ENCODE measurements around the gene DNAJB7.
"Not testable (repeated sequence)": the region's sequence is repeated elsewhere in the genome, so short reads cannot be mapped to it uniquely, and the experiment has no call there.

The DNAJB7 gene

GRCh38 chr22:40868379-40868778, 6.5 kb upstream of the DNAJB7 start:
- H2BK12ac ChIP-seq (ENCODE audit: low read length); H3K79me1 ChIP-seq (ENCODE audit: low read length): not testable (repeated sequence)
- no CpG with 5 or more reads among the region's 6 CpGs for WGBS (ENCODE audit: extremely low coverage, insufficient coverage, insufficient read length)

GRCh38 chr22:40867109-40867508, 5.2 kb upstream of the DNAJB7 start:
- Histone ChIP-seq H4K8ac (ENCODE audit: low read depth, low read length) (no peak overlapping the region), H3K79me2 (ENCODE audit: control insufficient read depth, insufficient read depth, low read length, poor library complexity) (no peaks in the 10 kb centered on the region), H3K4me1 (ENCODE audit: control insufficient read depth in 1 of 2, insufficient read depth in 2 of 2, low read length in 2 of 2) (no peaks in the 10 kb centered on the region), H3K79me1 (ENCODE audit: low read length) (no peaks in the 10 kb centered on the region), H3K9ac (ENCODE audit: low read length) (no peak overlapping the region), H3K14ac (ENCODE audit: low read length) (no peak overlapping the region), H4K91ac (ENCODE audit: low read depth, low read length) (no peak overlapping the region), H4K12ac (ENCODE audit: low read depth, low read length) (no peak overlapping the region), H3K9me3 (ENCODE audit: insufficient read depth, low read depth, low read length) (no peaks in the 10 kb centered on the region), H3K27ac (ENCODE audit: low read depth, low read length) (no peak overlapping the region), H2BK120ac (ENCODE audit: insufficient read depth, low read length, poor library complexity) (no peak overlapping the region), H3K4me3 (ENCODE audit: low read depth, low read length) (no peak overlapping the region), H3K27me3 (ENCODE audit: insufficient read depth, low read length) (no peaks in the 10 kb centered on the region), H3K4ac (ENCODE audit: low read depth, low read length) (no peak overlapping the region), H2AK5ac (ENCODE audit: low read length) (no peak overlapping the region), H3K36me3 (ENCODE audit: control insufficient read depth in 1 of 2, insufficient read depth in 2 of 2, low read length in 2 of 2) (peaks cover 2 to 5% of the 10 kb centered on the region in 2 experiments), H2BK12ac (ENCODE audit: low read length) (no peak overlapping the region), H2AFZ (ENCODE audit: insufficient read depth, low read length, poor library complexity) (no peak overlapping the region), H3K4me2 (ENCODE audit: low read length) (no peak overlapping the region), H3K18ac (ENCODE audit: low read length) (no peak overlapping the region), H2BK5ac (ENCODE audit: low read depth, low read length, poor library complexity) (no peak overlapping the region), H3K23ac (ENCODE audit: low read length) (no peak overlapping the region)
- WGBS (ENCODE audit: extremely low coverage, insufficient coverage, insufficient read length): no CpG with 5 or more reads among the region's 2 CpGs
- DNase-seq: no peak

More at GRCh38 chr22:40868379-40868778, 6.5 kb upstream of the DNAJB7 start:
- H3K9me3 ChIP-seq (ENCODE audit: insufficient read depth, low read depth, low read length); H3K9ac ChIP-seq (ENCODE audit: low read length); H3K36me3 ChIP-seq (ENCODE audit: control insufficient read depth in 1 of 2, insufficient read depth in 2 of 2, low read length in 2 of 2); H3K27me3 ChIP-seq (ENCODE audit: insufficient read depth, low read length); H2AK5ac ChIP-seq (ENCODE audit: low read length); H3K23ac ChIP-seq (ENCODE audit: low read length); H3K18ac ChIP-seq (ENCODE audit: low read length); H3K14ac ChIP-seq (ENCODE audit: low read length); H2BK120ac ChIP-seq (ENCODE audit: insufficient read depth, low read length, poor library complexity); DNase-seq; H2BK5ac ChIP-seq (ENCODE audit: low read depth, low read length, poor library complexity); H3K79me2 ChIP-seq (ENCODE audit: control insufficient read depth, insufficient read depth, low read length, poor library complexity); H3K4ac ChIP-seq (ENCODE audit: low read depth, low read length); H2AFZ ChIP-seq (ENCODE audit: insufficient read depth, low read length, poor library complexity); H3K4me2 ChIP-seq (ENCODE audit: low read length); H4K8ac ChIP-seq (ENCODE audit: low read depth, low read length); H3K4me3 ChIP-seq (ENCODE audit: low read depth, low read length); H4K12ac ChIP-seq (ENCODE audit: low read depth, low read length); H3K27ac ChIP-seq (ENCODE audit: low read depth, low read length); H3K4me1 ChIP-seq (ENCODE audit: control insufficient read depth in 1 of 2, insufficient read depth in 2 of 2, low read length in 2 of 2); H4K91ac ChIP-seq (ENCODE audit: low read depth, low read length): not testable (repeated sequence)

GRCh38 chr22:40862537-40862936, 624 bp upstream of the DNAJB7 start:
- Histone ChIP-seq H3K9ac (ENCODE audit: low read length) (no peak overlapping the region), H3K79me2 (ENCODE audit: control insufficient read depth, insufficient read depth, low read length, poor library complexity) (peaks cover 4% of the 10 kb centered on the region), H3K4me1 (ENCODE audit: control insufficient read depth in 1 of 2, insufficient read depth in 2 of 2, low read length in 2 of 2) (peaks cover 4% of the 10 kb centered on the region in 2 experiments), H3K36me3 (ENCODE audit: control insufficient read depth in 1 of 2, insufficient read depth in 2 of 2, low read length in 2 of 2) (peaks cover 0 to 4% of the 10 kb centered on the region in 2 experiments), H3K27me3 (ENCODE audit: insufficient read depth, low read length) (no peaks in the 10 kb centered on the region), H2BK120ac (ENCODE audit: insufficient read depth, low read length, poor library complexity) (no peak overlapping the region), H2BK12ac (ENCODE audit: low read length) (no peak overlapping the region), H3K79me1 (ENCODE audit: low read length) (no peaks in the 10 kb centered on the region), H3K4ac (ENCODE audit: low read depth, low read length) (no peak overlapping the region), H3K18ac (ENCODE audit: low read length) (no peak overlapping the region), H2AFZ (ENCODE audit: insufficient read depth, low read length, poor library complexity) (no peak overlapping the region), H3K27ac (ENCODE audit: low read depth, low read length) (no peak overlapping the region), H2BK5ac (ENCODE audit: low read depth, low read length, poor library complexity) (no peak overlapping the region), H3K9me3 (ENCODE audit: insufficient read depth, low read depth, low read length) (no peaks in the 10 kb centered on the region), H3K14ac (ENCODE audit: low read length) (no peak overlapping the region), H3K23ac (ENCODE audit: low read length) (no peak overlapping the region), H3K4me2 (ENCODE audit: low read length) (no peak overlapping the region), H2AK5ac (ENCODE audit: low read length) (no peak overlapping the region), H4K8ac (ENCODE audit: low read depth, low read length) (no peak overlapping the region), H3K4me3 (ENCODE audit: low read depth, low read length) (no peak overlapping the region), H4K91ac (ENCODE audit: low read depth, low read length) (no peak overlapping the region), H4K12ac (ENCODE audit: low read depth, low read length) (no peak overlapping the region)
- WGBS (ENCODE audit: extremely low coverage, insufficient coverage, insufficient read length): no CpG with 5 or more reads among the region's 2 CpGs
- DNase-seq: no peak

GRCh38 chr22:40857309-40857855, 4.5 kb downstream of the DNAJB7 start:
- WGBS (ENCODE audit: extremely low coverage, insufficient coverage, insufficient read length): no CpG with 5 or more reads among the region's 18 CpGs
- peak in 1 of 2 donors; percentile 32 for DNase-seq

More at GRCh38 chr22:40857309-40857855, 4.5 kb downstream of the DNAJB7 start:
- H3K4me1 ChIP-seq (ENCODE audit: control insufficient read depth in 1 of 2, insufficient read depth in 2 of 2, low read length in 2 of 2): peaks cover 7 to 8% of the 10 kb centered on the region in 2 experiments
- H3K18ac ChIP-seq (ENCODE audit: low read length): peak overlapping the region; percentile 97
- H3K23ac ChIP-seq (ENCODE audit: low read length): no peak overlapping the region
- peak overlapping the region; percentile 90 for H4K12ac ChIP-seq (ENCODE audit: low read depth, low read length)
- peak overlapping the region; percentile 91 for H4K91ac ChIP-seq (ENCODE audit: low read depth, low read length)
- H3K27ac ChIP-seq (ENCODE audit: low read depth, low read length): peak overlapping the region; percentile 96
- H2BK120ac ChIP-seq (ENCODE audit: insufficient read depth, low read length, poor library complexity): peak overlapping the region; percentile 89
- H3K14ac ChIP-seq (ENCODE audit: low read length): peak overlapping the region; percentile 98
- H3K9ac ChIP-seq (ENCODE audit: low read length): peak overlapping the region; percentile 92
- H2AFZ ChIP-seq (ENCODE audit: insufficient read depth, low read length, poor library complexity): peak overlapping the region; percentile 82
- H3K79me1 ChIP-seq (ENCODE audit: low read length): peaks cover 13% of the 10 kb centered on the region
- peak overlapping the region; percentile 97 for H4K8ac ChIP-seq (ENCODE audit: low read depth, low read length)
- H3K36me3 ChIP-seq (ENCODE audit: control insufficient read depth in 1 of 2, insufficient read depth in 2 of 2, low read length in 2 of 2): peaks cover 0 to 4% of the 10 kb centered on the region in 2 experiments
- peaks cover 24% of the 10 kb centered on the region for H3K79me2 ChIP-seq (ENCODE audit: control insufficient read depth, insufficient read depth, low read length, poor library complexity)
- H2BK5ac ChIP-seq (ENCODE audit: low read depth, low read length, poor library complexity): peak overlapping the region; percentile 60
- no peaks in the 10 kb centered on the region for H3K27me3 ChIP-seq (ENCODE audit: insufficient read depth, low read length)
- peak overlapping the region; percentile 98 for H3K4ac ChIP-seq (ENCODE audit: low read depth, low read length)
- peak overlapping the region; percentile 82 for H2AK5ac ChIP-seq (ENCODE audit: low read length)
- peak overlapping the region; percentile 71 for H3K4me2 ChIP-seq (ENCODE audit: low read length)
- peak overlapping the region; percentile 68 for H2BK12ac ChIP-seq (ENCODE audit: low read length)
- peak overlapping the region; percentile 87 for H3K4me3 ChIP-seq (ENCODE audit: low read depth, low read length)
- no peaks in the 10 kb centered on the region for H3K9me3 ChIP-seq (ENCODE audit: insufficient read depth, low read depth, low read length)
